ENCODE measurements around the gene GPR78.

GPR78 gene

DNA sequence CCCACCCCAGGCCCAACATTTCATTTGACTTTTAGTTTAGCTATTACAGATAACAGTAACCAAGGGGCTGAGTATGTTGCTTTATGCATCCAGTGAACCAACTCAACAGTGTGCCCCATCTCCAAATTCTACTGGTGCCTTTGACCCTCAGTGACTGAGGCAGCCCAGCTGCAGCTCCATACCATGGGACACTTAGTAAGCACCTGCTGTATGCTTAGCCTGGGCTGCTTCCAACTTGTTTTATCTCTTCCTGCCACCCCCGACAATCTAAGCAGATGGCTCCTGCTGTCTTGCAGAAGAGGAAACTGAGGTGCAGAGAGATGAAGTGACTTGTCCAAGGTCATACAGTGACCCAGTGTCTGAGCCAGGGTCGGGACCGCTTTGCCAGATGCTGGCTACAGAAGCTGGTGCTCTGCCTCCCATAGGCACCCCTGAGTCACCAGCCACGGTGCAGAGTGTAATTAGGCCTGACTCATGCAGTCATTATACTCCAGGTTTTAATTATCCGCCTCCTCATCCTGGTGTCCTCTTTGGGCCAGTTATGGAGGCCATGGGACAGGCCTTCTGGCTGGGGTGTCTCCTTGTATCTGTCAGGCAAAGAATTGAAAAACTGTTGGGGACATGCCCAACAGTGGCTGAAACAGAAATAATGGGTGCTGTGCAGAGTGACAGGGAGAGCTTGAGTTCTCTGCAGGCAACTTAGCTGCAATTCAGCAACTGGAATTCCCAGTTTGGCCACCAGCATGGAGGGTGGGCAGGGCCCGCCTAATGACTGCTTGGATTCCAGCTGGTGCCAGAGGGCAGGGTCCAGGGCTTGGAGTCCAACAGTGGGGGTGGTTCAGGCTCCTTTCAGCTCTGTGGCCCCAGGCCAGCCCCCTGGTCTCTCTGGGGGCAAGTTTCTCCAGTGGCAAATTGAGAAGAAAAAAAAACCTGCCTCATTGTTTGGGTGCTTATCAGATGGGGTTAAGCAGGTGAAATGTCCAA is 8.2 kb upstream of the GPR78 start:
- no peak for TF ChIP-seq POLR2AphosphoS5 (IDR thresholded peaks at IDR 0.05; ENCODE audit: low read depth, low read length)
- no peak for TF ChIP-seq TAF1 (IDR thresholded peaks at IDR 0.05; ENCODE audit: borderline replicate concordance, insufficient read depth, low read length)
- no peak for TF ChIP-seq FOXP2 (optimal IDR thresholded peaks at IDR 0.05; ENCODE audit: borderline replicate concordance, extremely low read depth, extremely low read length, insufficient read depth)
- TF ChIP-seq REST (IDR thresholded peaks at IDR 0.05; ENCODE audit: insufficient read depth in 1 of 2, low read depth in 2 of 2, low read length in 2 of 2): no peak
- TF ChIP-seq SIN3A (IDR thresholded peaks at IDR 0.05; ENCODE audit: borderline replicate concordance, insufficient read depth, low read length): no peak

DNA sequence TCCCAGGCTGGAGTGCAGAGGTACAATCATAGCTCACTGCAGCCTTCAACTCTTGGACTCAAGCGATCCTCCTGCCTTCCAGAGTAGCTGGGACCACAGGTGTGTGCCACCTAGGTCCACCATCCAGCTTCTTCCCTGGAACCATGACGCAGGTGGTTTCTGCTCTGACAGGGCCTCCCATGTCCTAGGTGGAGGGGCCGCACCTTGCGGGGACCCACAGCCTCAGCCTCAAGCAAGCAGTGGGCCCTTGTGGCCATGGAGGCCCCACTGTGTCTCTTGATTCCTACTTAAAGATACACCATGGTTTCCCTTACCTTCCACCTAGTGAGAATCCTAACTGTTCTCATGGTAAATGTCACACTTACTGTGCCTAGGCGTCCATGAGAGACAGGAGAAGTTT is 6.9 kb upstream of the GPR78 start:
- TF ChIP-seq TAF1 (IDR thresholded peaks at IDR 0.05; ENCODE audit: borderline replicate concordance, insufficient read depth, low read length) (no peak), FOXP2 (optimal IDR thresholded peaks at IDR 0.05; ENCODE audit: borderline replicate concordance, extremely low read depth, extremely low read length, insufficient read depth) (no peak), POLR2AphosphoS5 (IDR thresholded peaks at IDR 0.05; ENCODE audit: low read depth, low read length) (no peak), SIN3A (IDR thresholded peaks at IDR 0.05; ENCODE audit: borderline replicate concordance, insufficient read depth, low read length) (no peak), REST (IDR thresholded peaks at IDR 0.05; ENCODE audit: insufficient read depth in 1 of 2, low read depth in 2 of 2, low read length in 2 of 2) (no peak)

GRCh38 chr4:8574796-8575370 is 5.3 kb upstream of the GPR78 start:
- TF ChIP-seq POLR2AphosphoS5 (IDR thresholded peaks at IDR 0.05; ENCODE audit: low read depth, low read length) (no peak), FOXP2 (optimal IDR thresholded peaks at IDR 0.05; ENCODE audit: borderline replicate concordance, extremely low read depth, extremely low read length, insufficient read depth) (no peak), REST (IDR thresholded peaks at IDR 0.05; ENCODE audit: insufficient read depth in 1 of 2, low read depth in 2 of 2, low read length in 2 of 2) (no peak), SIN3A (IDR thresholded peaks at IDR 0.05; ENCODE audit: borderline replicate concordance, insufficient read depth, low read length) (no peak), TAF1 (IDR thresholded peaks at IDR 0.05; ENCODE audit: borderline replicate concordance, insufficient read depth, low read length) (no peak)

GRCh38 chr4:8575457-8575856 is 4.7 kb upstream of the GPR78 start:
- TF ChIP-seq REST (IDR thresholded peaks at IDR 0.05; ENCODE audit: insufficient read depth in 1 of 2, low read depth in 2 of 2, low read length in 2 of 2) (no peak), POLR2AphosphoS5 (IDR thresholded peaks at IDR 0.05; ENCODE audit: low read depth, low read length) (no peak), FOXP2 (optimal IDR thresholded peaks at IDR 0.05; ENCODE audit: borderline replicate concordance, extremely low read depth, extremely low read length, insufficient read depth) (no peak)

Data from PFSK-1 (cell line).